ENCODE measurements around the gene NDUFV3.

The NDUFV3 gene

DNA sequence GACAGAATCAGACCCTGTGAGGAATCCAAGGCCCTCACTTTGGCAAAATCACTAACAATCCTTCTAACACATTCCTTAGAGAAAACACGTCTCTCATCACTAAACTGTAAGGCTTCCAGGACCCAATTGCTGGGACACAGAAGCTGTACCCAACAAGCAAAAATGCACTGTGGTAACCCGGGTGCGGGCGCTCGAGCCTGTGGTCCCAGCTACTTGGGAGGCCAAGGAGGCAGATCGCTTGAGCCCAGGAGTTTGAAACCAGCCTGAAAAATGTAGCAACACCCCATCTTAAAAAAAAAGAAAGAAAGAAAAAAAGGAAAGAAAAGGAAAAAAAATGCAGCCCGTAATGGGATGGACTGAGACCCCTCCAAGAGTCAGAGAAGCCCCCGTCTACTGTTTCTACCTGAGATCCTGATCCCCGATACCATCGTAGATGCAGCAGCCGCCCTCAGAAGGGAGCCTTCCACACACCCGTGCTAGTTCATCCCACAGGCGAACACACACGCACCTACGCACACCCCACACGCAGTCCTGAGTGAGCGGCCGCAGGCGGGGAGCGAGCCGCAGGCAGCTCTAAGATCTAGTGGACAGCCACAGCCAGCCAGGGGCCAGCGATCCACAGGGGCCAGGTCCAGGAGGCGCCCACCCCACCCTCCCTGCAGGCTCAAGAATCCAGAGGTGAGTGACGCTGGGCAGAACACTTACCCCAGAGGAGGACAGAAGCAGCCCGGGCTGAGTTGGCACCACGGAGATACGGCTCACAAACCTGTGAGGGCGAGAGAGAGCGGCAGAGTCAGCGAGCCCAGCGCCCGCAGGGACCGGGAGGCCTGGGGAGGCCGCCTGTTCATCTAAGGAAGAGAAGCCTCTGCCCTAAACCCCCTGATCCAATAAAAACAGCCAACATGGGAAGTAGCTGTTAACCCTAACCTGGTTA lies 33.9 kb upstream of the NDUFV3 start:
- no peak overlapping the region for H3K27ac ChIP-seq
- TF ChIP-seq, protein P1, sequence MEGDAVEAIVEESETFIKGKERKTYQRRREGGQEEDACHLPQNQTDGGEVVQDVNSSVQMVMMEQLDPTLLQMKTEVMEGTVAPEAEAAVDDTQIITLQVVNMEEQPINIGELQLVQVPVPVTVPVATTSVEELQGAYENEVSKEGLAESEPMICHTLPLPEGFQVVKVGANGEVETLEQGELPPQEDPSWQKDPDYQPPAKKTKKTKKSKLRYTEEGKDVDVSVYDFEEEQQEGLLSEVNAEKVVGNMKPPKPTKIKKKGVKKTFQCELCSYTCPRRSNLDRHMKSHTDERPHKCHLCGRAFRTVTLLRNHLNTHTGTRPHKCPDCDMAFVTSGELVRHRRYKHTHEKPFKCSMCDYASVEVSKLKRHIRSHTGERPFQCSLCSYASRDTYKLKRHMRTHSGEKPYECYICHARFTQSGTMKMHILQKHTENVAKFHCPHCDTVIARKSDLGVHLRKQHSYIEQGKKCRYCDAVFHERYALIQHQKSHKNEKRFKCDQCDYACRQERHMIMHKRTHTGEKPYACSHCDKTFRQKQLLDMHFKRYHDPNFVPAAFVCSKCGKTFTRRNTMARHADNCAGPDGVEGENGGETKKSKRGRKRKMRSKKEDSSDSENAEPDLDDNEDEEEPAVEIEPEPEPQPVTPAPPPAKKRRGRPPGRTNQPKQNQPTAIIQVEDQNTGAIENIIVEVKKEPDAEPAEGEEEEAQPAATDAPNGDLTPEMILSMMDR (IDR thresholded peaks at IDR 0.05): no peak
- no peak for TF ChIP-seq ZFX (IDR thresholded peaks at IDR 0.05; ENCODE audit: borderline replicate concordance)

DNA sequence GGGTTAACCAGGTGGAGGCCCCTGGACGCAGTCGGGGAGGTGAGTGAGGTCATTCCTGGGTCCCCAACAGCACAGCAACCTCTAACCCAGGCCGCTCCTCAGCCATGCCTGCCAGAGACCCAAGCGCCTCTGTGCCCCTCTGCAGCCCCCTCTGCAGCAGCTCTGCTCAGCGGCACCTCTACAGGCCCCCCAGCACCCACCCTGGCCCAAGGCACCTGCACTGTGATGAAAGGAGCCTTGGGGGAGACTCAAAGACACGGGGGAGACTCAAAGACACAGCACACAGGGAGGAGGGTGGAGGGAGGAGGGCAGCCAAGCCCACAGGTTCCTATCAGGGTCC lies 33.2 kb upstream of the NDUFV3 start:
- no peak overlapping the region for H3K27ac ChIP-seq
- no peak for TF ChIP-seq ZFX (IDR thresholded peaks at IDR 0.05; ENCODE audit: borderline replicate concordance)

DNA sequence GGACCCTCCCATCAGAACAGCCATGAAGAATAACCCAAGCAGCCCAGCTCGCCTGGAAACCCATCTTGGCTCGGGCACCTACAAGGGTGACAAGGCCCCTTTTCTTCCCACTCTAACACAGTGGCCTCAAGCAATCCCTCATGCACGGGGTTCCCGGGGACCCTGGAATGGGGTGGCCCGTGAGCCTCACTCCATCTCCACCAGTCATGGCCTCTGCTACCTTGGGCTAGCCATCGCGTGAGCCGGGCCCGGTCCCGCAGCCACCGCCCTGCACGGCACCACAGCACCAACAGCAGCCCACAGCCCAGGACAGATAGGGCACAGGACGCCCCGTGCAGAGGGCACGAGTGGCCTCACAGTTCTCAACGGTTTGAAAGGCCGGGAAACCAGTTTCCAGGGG lies 32.8 kb upstream of the NDUFV3 start:
- no peak for TF ChIP-seq ZFX (IDR thresholded peaks at IDR 0.05; ENCODE audit: borderline replicate concordance)
- TF ChIP-seq, protein P1 (IDR thresholded peaks at IDR 0.05): no peak
- no peak overlapping the region for H3K27ac ChIP-seq

DNA sequence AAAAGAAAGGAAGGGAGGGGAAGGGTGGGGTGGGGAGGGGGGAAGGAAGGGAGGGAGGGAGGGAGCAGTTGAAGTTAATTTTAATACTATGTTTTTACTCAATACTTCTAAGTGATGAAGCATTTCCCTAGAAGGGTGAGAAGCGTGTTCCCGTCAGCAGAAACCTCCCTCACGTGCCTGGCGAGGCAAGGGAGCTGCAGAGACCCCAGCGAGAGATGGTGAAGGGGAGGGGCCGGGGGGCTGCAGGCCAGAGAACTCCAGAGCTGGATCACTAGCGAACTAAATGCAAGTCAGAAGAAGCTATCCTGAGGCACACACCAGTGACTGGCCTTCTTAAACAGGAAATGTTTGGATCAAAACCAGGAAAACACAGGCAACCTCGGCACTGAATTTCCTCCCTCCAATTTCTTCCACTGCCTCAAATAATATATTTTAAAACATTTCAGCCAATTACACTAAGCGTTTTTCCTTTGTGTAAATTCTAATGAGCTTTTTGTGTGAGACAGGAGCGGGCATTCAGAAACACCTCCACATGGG lies 31.7 kb upstream of the NDUFV3 start:
- TF ChIP-seq, protein P1 (IDR thresholded peaks at IDR 0.05): no peak
- TF ChIP-seq ZFX (IDR thresholded peaks at IDR 0.05; ENCODE audit: borderline replicate concordance): no peak
- H3K27ac ChIP-seq: no peak overlapping the region

DNA sequence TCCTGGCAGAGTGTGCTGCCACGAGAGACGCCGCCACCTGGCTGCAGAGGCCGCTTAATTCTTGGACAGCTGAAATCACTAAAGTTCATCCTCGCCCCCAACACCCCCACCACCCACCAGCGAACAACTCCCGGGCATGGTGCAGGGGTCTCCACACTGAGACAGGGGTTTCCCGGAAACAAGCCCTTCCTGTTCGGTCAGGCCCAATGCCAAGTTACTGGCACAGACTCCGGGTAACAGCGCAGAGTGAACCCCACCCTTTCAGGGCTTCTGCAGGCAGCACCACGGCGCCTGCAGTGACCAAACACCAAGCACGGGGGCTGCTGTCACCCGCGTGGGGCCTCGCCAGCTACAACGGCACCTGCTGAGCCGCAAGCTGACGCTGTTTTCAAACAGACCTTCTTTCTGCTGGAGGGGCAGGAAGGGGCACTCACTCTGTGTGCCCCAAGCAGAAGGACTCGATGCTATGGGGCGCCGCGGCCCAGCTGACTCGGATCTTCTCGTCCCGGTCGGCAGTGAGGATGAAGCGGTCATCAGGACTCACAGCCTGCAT lies 31.2 kb upstream of the NDUFV3 start:
- no peak for TF ChIP-seq ZFX (IDR thresholded peaks at IDR 0.05; ENCODE audit: borderline replicate concordance)
- TF ChIP-seq, protein P1 (IDR thresholded peaks at IDR 0.05): no peak
- H3K27ac ChIP-seq: no peak overlapping the region

- no peak overlapping the region for H3K27ac ChIP-seq
- TF ChIP-seq, protein P1 (IDR thresholded peaks at IDR 0.05): no peak
- TF ChIP-seq ZFX (IDR thresholded peaks at IDR 0.05; ENCODE audit: borderline replicate concordance): no peak
Measured at GRCh38 chr21:42862774-42863503, 30.2 kb upstream of the NDUFV3 start.

- H3K27ac ChIP-seq: no peak overlapping the region
- TF ChIP-seq, protein P1 (IDR thresholded peaks at IDR 0.05): no peak
- TF ChIP-seq ZFX (IDR thresholded peaks at IDR 0.05; ENCODE audit: borderline replicate concordance): no peak
Measured at GRCh38 chr21:42863504-42863870, 29.6 kb upstream of the NDUFV3 start.
